GM12878 (cell line): ENCODE data around the gene SLC12A9. TPM values are rescaled to one million over a fixed set of nuclear protein-coding genes. Genes with fewer than 3 reads are reported as not detected.
A peak's percentile ranks its signal among the peaks of the same experiment; 100 is the strongest.

Source experiments
- BMI1 ChIP-seq: fragments of 450-650 bp; IDR thresholded peaks from 2 replicates; pipeline ENCODE4 v1.6.1; 2016; ENCODE audit warnings: mild to moderate bottlenecking, moderate library complexity, borderline replicate concordance
- DPF2 ChIP-seq: fragments of 450-650 bp; IDR thresholded peaks from 2 replicates; pipeline ENCODE4 v1.6.1; 2017; ENCODE audit warnings: mild to moderate bottlenecking
- E2F8 ChIP-seq: fragments of 450-650 bp; IDR thresholded peaks from 2 replicates; pipeline ENCODE4 v1.6.1; 2018; ENCODE audit warnings: mild to moderate bottlenecking, low read depth, moderate library complexity; ENCODE audit not compliant: partially characterized antibody
- PAX5 ChIP-seq: IDR thresholded peaks from 2 replicates; pipeline ENCODE4 v1.6.1; 2011; ENCODE audit warnings: low read depth, low read length, borderline replicate concordance
- POLR2A ChIP-seq: IDR thresholded peaks from 2 replicates; pipeline ENCODE4 v1.6.1; 2011; ENCODE audit warnings: low read depth, mild to moderate bottlenecking, low read length
- RFX5 ChIP-seq: IDR thresholded peaks from 2 replicates; pipeline ENCODE4 v1.6.1; 2011; ENCODE audit warnings: low read depth, low read length, improper control_type of control experiment
- YY1 ChIP-seq: IDR thresholded peaks from 2 replicates; pipeline ENCODE4 v1.6.1; 2011; ENCODE audit warnings: low read depth, mild to moderate bottlenecking, low read length
- polyA plus RNA-seq, 11 experiments: library from polyadenylated mRNA; depleted of rRNA in 4 of 11; unstranded in 6 of 11; stranded (reverse) in 5 of 11; fragments of >200 nt; fragmentation: Nextera tagmentation in 4 of 11; fragmentation: Illumina TruSeq in 1 of 11; extraction: Ambion mirVana in 4 of 11; extraction: Trizol in 1 of 11; gene quantifications; 1 replicate in 1 of 11; 2 replicates in 10 of 11; pipeline versions ENCODE4 v1.2.1 to v1.2.3, GENCODE V29; 2011 to 2016; ENCODE audit warnings: inconsistent platforms in 2 of 11, missing spikeins in 2 of 11, low read depth in 1 of 11
- total RNA-seq, 4 experiments: library from RNA; depleted of rRNA in 3 of 4; stranded (reverse); fragments of >200 nt in 3 of 4; fragmentation: Illumina TruSeq in 1 of 4; extraction: Trizol in 1 of 4; gene quantifications; 2 replicates each; pipeline versions ENCODE4 v1.2.1 to v1.2.3, GENCODE V29; 2013 to 2021
- TF ChIP-seq, protein P1 (sequence below): fragments of 450-650 bp; conservative IDR thresholded peaks from 2 replicates; pipeline ENCODE4 v1.6.1; 2017; ENCODE audit warnings: mild to moderate bottlenecking, moderate library complexity
- TF ChIP-seq, protein P2 (sequence below): IDR thresholded peaks from 2 replicates; pipeline ENCODE4 v1.6.1; 2011; ENCODE audit warnings: borderline replicate concordance, low read depth, mild to moderate bottlenecking, moderate library complexity, mixed read lengths, low read length; ENCODE audit not compliant: insufficient read depth; ENCODE audit errors: extremely low read length
- TF ChIP-seq, protein P3 (sequence below): fragments of 450-650 bp; IDR thresholded peaks from 2 replicates; pipeline ENCODE4 v1.6.1; 2017; ENCODE audit warnings: low read depth, mild to moderate bottlenecking, moderate library complexity
- TF ChIP-seq, protein P4 (sequence below): fragments of 450-650 bp; formaldehyde crosslinking; IDR thresholded peaks from 2 replicates; pipeline ENCODE4 v1.4.0; 2020; ENCODE audit warnings: mild to moderate bottlenecking, moderate library complexity

Gene SLC12A9
- total and polyA plus RNA-seq, 10 of the 15 experiments (the other 5 are each of a cell fraction or from before 2014, with no cell fraction given), result 0.24 to 18.5 (median 9.4) TPM

DNA sequence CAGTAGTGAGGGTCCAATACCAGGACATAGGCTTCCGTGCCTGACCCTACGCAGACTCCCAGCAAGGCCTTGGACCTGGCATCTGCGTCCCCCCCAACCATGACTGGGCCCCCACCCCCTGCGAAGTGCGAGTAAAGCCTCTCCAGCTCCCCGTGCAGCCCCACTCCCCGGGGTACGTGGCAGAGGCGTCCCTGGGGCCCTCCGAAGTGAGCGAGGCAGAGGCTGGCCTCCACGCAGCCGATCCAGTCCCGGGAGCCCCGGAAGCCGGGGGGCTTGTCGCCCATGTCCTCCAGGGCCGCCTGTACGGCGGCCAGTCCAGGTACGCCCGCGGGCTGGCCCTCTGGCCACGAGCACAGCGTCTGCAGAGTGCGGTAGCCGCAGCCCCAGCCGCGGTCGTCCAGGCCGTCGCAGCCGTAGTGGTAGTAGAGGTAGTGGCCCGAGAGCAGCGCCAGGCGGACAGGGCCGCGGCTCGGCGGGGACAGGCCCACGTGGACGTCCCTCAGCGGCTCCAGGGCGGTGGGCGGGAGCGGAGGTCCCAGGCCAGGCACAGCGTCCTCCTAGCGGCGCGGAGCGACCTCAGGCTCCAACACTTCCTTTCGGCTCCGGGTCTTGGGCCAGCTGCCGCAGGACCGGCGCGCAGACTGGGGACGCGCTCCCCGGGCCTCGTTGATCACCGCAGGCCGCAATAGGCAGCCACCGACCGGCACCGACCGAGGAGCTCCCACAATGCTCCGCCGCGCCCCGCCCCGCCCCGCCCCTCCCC lies 36.7 kb downstream of the SLC12A9 start, which contains the start of gene UFSP1 (continued):
- TF ChIP-seq, protein P1, sequence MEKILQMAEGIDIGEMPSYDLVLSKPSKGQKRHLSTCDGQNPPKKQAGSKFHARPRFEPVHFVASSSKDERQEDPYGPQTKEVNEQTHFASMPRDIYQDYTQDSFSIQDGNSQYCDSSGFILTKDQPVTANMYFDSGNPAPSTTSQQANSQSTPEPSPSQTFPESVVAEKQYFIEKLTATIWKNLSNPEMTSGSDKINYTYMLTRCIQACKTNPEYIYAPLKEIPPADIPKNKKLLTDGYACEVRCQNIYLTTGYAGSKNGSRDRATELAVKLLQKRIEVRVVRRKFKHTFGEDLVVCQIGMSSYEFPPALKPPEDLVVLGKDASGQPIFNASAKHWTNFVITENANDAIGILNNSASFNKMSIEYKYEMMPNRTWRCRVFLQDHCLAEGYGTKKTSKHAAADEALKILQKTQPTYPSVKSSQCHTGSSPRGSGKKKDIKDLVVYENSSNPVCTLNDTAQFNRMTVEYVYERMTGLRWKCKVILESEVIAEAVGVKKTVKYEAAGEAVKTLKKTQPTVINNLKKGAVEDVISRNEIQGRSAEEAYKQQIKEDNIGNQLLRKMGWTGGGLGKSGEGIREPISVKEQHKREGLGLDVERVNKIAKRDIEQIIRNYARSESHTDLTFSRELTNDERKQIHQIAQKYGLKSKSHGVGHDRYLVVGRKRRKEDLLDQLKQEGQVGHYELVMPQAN, result peak; percentile 80
- TF ChIP-seq BMI1 (no peak), PAX5 (no peak), POLR2A (peak; percentile 78), DPF2 (peak; percentile 81), E2F8 (no peak), RFX5 (no peak), YY1 (no peak)
- TF ChIP-seq, protein P2, sequence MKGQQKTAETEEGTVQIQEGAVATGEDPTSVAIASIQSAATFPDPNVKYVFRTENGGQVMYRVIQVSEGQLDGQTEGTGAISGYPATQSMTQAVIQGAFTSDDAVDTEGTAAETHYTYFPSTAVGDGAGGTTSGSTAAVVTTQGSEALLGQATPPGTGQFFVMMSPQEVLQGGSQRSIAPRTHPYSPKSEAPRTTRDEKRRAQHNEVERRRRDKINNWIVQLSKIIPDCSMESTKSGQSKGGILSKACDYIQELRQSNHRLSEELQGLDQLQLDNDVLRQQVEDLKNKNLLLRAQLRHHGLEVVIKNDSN, result peak; percentile 25
- TF ChIP-seq, protein P3, sequence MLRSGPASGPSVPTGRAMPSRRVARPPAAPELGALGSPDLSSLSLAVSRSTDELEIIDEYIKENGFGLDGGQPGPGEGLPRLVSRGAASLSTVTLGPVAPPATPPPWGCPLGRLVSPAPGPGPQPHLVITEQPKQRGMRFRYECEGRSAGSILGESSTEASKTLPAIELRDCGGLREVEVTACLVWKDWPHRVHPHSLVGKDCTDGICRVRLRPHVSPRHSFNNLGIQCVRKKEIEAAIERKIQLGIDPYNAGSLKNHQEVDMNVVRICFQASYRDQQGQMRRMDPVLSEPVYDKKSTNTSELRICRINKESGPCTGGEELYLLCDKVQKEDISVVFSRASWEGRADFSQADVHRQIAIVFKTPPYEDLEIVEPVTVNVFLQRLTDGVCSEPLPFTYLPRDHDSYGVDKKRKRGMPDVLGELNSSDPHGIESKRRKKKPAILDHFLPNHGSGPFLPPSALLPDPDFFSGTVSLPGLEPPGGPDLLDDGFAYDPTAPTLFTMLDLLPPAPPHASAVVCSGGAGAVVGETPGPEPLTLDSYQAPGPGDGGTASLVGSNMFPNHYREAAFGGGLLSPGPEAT, result no peak
- TF ChIP-seq, protein P4, sequence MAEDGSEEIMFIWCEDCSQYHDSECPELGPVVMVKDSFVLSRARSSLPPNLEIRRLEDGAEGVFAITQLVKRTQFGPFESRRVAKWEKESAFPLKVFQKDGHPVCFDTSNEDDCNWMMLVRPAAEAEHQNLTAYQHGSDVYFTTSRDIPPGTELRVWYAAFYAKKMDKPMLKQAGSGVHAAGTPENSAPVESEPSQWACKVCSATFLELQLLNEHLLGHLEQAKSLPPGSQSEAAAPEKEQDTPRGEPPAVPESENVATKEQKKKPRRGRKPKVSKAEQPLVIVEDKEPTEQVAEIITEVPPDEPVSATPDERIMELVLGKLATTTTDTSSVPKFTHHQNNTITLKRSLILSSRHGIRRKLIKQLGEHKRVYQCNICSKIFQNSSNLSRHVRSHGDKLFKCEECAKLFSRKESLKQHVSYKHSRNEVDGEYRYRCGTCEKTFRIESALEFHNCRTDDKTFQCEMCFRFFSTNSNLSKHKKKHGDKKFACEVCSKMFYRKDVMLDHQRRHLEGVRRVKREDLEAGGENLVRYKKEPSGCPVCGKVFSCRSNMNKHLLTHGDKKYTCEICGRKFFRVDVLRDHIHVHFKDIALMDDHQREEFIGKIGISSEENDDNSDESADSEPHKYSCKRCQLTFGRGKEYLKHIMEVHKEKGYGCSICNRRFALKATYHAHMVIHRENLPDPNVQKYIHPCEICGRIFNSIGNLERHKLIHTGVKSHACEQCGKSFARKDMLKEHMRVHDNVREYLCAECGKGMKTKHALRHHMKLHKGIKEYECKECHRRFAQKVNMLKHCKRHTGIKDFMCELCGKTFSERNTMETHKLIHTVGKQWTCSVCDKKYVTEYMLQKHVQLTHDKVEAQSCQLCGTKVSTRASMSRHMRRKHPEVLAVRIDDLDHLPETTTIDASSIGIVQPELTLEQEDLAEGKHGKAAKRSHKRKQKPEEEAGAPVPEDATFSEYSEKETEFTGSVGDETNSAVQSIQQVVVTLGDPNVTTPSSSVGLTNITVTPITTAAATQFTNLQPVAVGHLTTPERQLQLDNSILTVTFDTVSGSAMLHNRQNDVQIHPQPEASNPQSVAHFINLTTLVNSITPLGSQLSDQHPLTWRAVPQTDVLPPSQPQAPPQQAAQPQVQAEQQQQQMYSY (CRISPR knock-in tag), result no peak
